ENCODE data around the gene RPL10. TPM values are rescaled to one million over a fixed set of nuclear protein-coding genes. Genes with fewer than 3 reads are reported as not detected.

Gene RPL10
- total RNA-seq, 1 experiment from 2014 or later = 2,110 TPM

DNA sequence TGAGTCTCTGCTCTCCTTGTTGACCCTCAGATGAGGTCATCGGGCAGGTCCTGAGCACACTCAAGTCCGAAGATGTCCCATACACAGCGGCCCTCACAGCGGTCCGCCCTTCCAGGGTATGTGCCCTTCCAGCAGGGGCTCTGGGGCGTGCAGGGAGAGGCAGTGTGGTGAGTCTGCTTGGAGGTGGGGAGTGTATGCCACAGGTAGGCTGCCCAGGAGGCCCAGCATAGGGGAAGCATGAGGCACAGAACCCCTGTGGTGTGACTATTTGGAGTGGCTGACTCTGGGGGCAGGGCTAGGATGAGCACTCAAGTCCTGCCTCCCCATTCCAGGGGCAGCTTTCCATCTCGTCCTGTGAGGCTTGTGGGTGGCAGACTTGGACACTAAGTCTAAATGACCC, 35.4 kb downstream of the RPL10 start:
- peaks cover 2% of the 10 kb centered on the region; the same call in 1 of the 2 replicates for H3K79me2 ChIP-seq (ENCODE audit: insufficient read depth, low read length)
- peaks cover 12 to 24% of the 10 kb centered on the region in 2 experiments for H3K4me1 Mint-ChIP-seq

More for the DNA sequence above, 35.4 kb downstream of the RPL10 start:
- DNase-seq = no peak
- Histone ChIP-seq H3K79me1 (ENCODE audit: insufficient read depth, low read depth, low read length, poor library complexity, severe bottlenecking) (no peaks in the 10 kb centered on the region), H4K8ac (replicated peaks; ENCODE audit: insufficient read length, low read depth, low read length) (no peak overlapping the region), H3K23me2 (ENCODE audit: insufficient read length, low read depth, low read length, poor library complexity, severe bottlenecking) (peaks cover 7% of the 10 kb centered on the region), H3K14ac (ENCODE audit: insufficient read depth, low read length) (no peak overlapping the region), H3K9me3 (ENCODE audit: control insufficient read depth, low read depth, low read length) (peaks cover 39% of the 10 kb centered on the region), H3K4ac (ENCODE audit: low read depth, low read length) (no peak overlapping the region), H3K27me3 (ENCODE audit: insufficient read depth, low read length) (no peaks in the 10 kb centered on the region), H2AFZ (ENCODE audit: low read length) (no peak overlapping the region), H2BK12ac (ENCODE audit: insufficient read length, low read depth, low read length) (no peak overlapping the region), H3T11ph (ENCODE audit: low read length) (no peak overlapping the region), H4K91ac (ENCODE audit: insufficient read length, low read depth, low read length) (no peak overlapping the region), H3K56ac (ENCODE audit: insufficient read length, low read depth, low read length) (no peak overlapping the region), H2BK20ac (ENCODE audit: low read depth, low read length, poor library complexity, severe bottlenecking) (no peak overlapping the region), H3K9ac (ENCODE audit: extremely low read depth, insufficient read length, low read length) (no peak overlapping the region), H4K5ac (ENCODE audit: insufficient read length, low read depth, low read length) (no peak overlapping the region), H2BK120ac (ENCODE audit: low read depth, low read length, poor library complexity, severe bottlenecking) (no peak overlapping the region), H4K20me1 (ENCODE audit: control insufficient read depth, insufficient read depth, insufficient read length) (no peaks in the 10 kb centered on the region), H3K4me1 (ENCODE audit: insufficient read depth, low read length) (no peaks in the 10 kb centered on the region), H3K27ac (ENCODE audit: insufficient read length, low read depth, low read length) (no peak overlapping the region), H3K23ac (ENCODE audit: insufficient read length, low read depth, low read length) (no peak overlapping the region), H3K4me2 (ENCODE audit: insufficient read depth, insufficient read length, low read length) (no peak overlapping the region), H2AK5ac (ENCODE audit: insufficient read length, low read length) (no peak overlapping the region), H2BK15ac (ENCODE audit: low read depth, low read length) (no peak overlapping the region), H3K18ac (ENCODE audit: insufficient read length, low read depth, low read length) (no peak overlapping the region), H2BK5ac (ENCODE audit: insufficient read length, low read length) (no peak overlapping the region)
- Mint-ChIP-seq H3K27ac (peak overlapping the region in 1 of 3 experiments; percentile 78; a peak in 1 of 7 replicates), H3K27me3 (ENCODE audit: low read depth) (no peaks in the 10 kb centered on the region), H3K4me3 (peak overlapping the region in 1 of 2 experiments; percentile 43; a peak in 1 of 5 replicates), H3K9me3 (peaks cover 72 to 85% of the 10 kb centered on the region in 2 experiments), H3K36me3 (ENCODE audit: insufficient read depth in 1 of 3, low read depth in 3 of 3) (peaks cover 18 to 47% (median 46%) of the 10 kb centered on the region in 3 experiments)
- no CpG with 5 or more reads among the region's 7 CpGs for WGBS (ENCODE audit: extremely low coverage, insufficient read length, low lambda C conversion rate)
- TF ChIP-seq, protein P1, sequence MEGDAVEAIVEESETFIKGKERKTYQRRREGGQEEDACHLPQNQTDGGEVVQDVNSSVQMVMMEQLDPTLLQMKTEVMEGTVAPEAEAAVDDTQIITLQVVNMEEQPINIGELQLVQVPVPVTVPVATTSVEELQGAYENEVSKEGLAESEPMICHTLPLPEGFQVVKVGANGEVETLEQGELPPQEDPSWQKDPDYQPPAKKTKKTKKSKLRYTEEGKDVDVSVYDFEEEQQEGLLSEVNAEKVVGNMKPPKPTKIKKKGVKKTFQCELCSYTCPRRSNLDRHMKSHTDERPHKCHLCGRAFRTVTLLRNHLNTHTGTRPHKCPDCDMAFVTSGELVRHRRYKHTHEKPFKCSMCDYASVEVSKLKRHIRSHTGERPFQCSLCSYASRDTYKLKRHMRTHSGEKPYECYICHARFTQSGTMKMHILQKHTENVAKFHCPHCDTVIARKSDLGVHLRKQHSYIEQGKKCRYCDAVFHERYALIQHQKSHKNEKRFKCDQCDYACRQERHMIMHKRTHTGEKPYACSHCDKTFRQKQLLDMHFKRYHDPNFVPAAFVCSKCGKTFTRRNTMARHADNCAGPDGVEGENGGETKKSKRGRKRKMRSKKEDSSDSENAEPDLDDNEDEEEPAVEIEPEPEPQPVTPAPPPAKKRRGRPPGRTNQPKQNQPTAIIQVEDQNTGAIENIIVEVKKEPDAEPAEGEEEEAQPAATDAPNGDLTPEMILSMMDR (conservative IDR thresholded peaks at IDR 0.05) = no peak
